ENCODE results near the gene BNC2. TPM values are rescaled to one million over a fixed set of nuclear protein-coding genes. Genes with fewer than 3 reads are reported as not detected.

BNC2 gene
- total RNA-seq, 1 experiment from 2014 or later = not detected

GRCh38 chr9:16450578-16450977, 419.9 kb downstream of the BNC2 start:
- CTCF ChIA-PET = no interaction called here
- no TSS peak for BruUV-seq (replicated peaks)
- no peaks in the 10 kb centered on the region for H3K36me3 Mint-ChIP-seq (ENCODE audit: insufficient read depth, unreplicated experiment)
- TF ChIP-seq CTCF (IDR thresholded peaks at IDR 0.05; ENCODE audit: unreplicated experiment) = no peak
- H3K4me3 Mint-ChIP-seq (ENCODE audit: low read depth, unreplicated experiment) = no peak overlapping the region
- no peaks in the 10 kb centered on the region for H3K4me1 Mint-ChIP-seq (ENCODE audit: low read depth, unreplicated experiment)
- DNase-seq = no peak
- no peaks in the 10 kb centered on the region for H3K9me3 Mint-ChIP-seq (ENCODE audit: low read depth, unreplicated experiment)
- H3K27ac Mint-ChIP-seq (ENCODE audit: unreplicated experiment) = no peak overlapping the region
- H3K27me3 Mint-ChIP-seq (ENCODE audit: unreplicated experiment) = no peaks in the 10 kb centered on the region
- intact Hi-C loops (cut with micrococcal nuclease; ENCODE audit: unreplicated experiment) = no loop called here

DNA sequence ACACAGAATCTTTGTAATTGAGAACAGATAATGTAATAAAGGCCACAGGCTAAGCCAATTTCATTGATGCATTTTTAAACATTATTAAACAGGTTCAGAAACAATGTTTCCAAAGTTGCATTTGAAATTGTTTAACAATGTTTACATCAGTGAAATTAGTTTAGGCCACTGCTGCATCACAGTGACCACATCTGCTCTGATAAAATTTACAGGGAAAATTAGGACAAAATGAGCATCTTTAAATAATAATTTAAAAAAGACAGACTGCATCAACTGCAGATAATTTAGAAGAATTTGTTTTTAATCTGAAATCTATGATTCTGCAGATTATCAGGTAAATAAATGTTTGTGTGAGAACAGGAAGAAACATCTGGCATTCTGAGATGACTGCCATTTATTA, 420.4 kb downstream of the BNC2 start:
- intact Hi-C loops (cut with micrococcal nuclease; ENCODE audit: unreplicated experiment) = no loop called here
- no peaks in the 10 kb centered on the region for H3K27me3 Mint-ChIP-seq (ENCODE audit: unreplicated experiment)
- DNase-seq = no peak
- H3K4me1 Mint-ChIP-seq (ENCODE audit: low read depth, unreplicated experiment) = no peaks in the 10 kb centered on the region
- no peak overlapping the region for H3K4me3 Mint-ChIP-seq (ENCODE audit: low read depth, unreplicated experiment)
- no TSS peak for BruUV-seq (replicated peaks)
- CTCF ChIA-PET = no interaction called here
- H3K27ac Mint-ChIP-seq (ENCODE audit: unreplicated experiment) = no peak overlapping the region
- no peaks in the 10 kb centered on the region for H3K9me3 Mint-ChIP-seq (ENCODE audit: low read depth, unreplicated experiment)
- no peak for TF ChIP-seq CTCF (IDR thresholded peaks at IDR 0.05; ENCODE audit: unreplicated experiment)
- H3K36me3 Mint-ChIP-seq (ENCODE audit: insufficient read depth, unreplicated experiment) = no peaks in the 10 kb centered on the region

DNA sequence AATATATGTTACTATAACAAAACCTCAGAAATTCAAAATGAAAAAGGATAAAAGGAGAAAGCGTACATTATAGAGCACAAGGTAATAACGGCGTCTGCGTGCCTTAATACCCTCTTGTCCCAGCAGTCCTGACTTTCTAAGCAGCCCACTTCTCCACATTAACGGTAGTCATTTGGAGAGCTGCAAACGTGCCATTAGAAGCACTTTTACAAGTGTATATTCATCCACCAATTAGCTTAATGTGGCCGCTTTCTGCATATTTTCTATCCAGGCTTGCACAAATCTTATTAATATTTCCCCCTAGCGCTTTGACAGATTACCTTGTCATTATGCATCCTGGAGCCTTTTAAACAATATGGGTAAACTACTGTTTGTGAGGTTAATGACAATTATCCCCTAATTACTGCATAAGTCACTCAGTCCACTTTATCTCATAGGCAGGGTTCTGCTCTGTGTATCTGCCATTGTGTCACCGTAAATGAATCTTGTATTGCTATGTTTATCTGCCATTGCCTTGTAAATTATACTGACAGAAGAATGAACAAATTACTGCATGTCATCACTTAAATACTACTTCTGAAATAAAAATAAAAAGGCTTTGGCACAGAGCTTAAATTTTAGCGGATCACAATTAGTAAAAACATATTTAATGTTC, 421.3 kb downstream of the BNC2 start:
- no peaks in the 10 kb centered on the region for H3K4me1 Mint-ChIP-seq (ENCODE audit: low read depth, unreplicated experiment)
- H3K27ac Mint-ChIP-seq (ENCODE audit: unreplicated experiment) = no peak overlapping the region
- H3K4me3 Mint-ChIP-seq (ENCODE audit: low read depth, unreplicated experiment) = no peak overlapping the region
- TF ChIP-seq CTCF (IDR thresholded peaks at IDR 0.05; ENCODE audit: unreplicated experiment) = no peak
- H3K9me3 Mint-ChIP-seq (ENCODE audit: low read depth, unreplicated experiment) = no peaks in the 10 kb centered on the region
- H3K27me3 Mint-ChIP-seq (ENCODE audit: unreplicated experiment) = no peaks in the 10 kb centered on the region
- intact Hi-C loops (cut with micrococcal nuclease; ENCODE audit: unreplicated experiment) = loop anchor here (10.0 kb wide), 1 partner anchor 254 kb away; no protein-coding TSS in a partner anchor
- CTCF ChIA-PET = interaction anchor here (0.6 kb wide), 1 partner anchor 426 kb away, joined by 5 read pairs; no protein-coding TSS in a partner anchor
- no peak for DNase-seq
- no TSS peak for BruUV-seq (replicated peaks)
- no peaks in the 10 kb centered on the region for H3K36me3 Mint-ChIP-seq (ENCODE audit: insufficient read depth, unreplicated experiment)

GRCh38 chr9:16447946-16448345, 422.5 kb downstream of the BNC2 start:
- intact Hi-C loops (cut with micrococcal nuclease; ENCODE audit: unreplicated experiment) = loop anchor here (10.0 kb wide), 1 partner anchor 253 kb away; no protein-coding TSS in a partner anchor
- Mint-ChIP-seq H3K27me3 (ENCODE audit: unreplicated experiment) (no peaks in the 10 kb centered on the region), H3K4me3 (ENCODE audit: low read depth, unreplicated experiment) (no peak overlapping the region), H3K9me3 (ENCODE audit: low read depth, unreplicated experiment) (no peaks in the 10 kb centered on the region), H3K36me3 (ENCODE audit: insufficient read depth, unreplicated experiment) (no peaks in the 10 kb centered on the region), H3K4me1 (ENCODE audit: low read depth, unreplicated experiment) (no peaks in the 10 kb centered on the region), H3K27ac (ENCODE audit: unreplicated experiment) (no peak overlapping the region)
- no peak for TF ChIP-seq CTCF (IDR thresholded peaks at IDR 0.05; ENCODE audit: unreplicated experiment)
- DNase-seq = no peak
- no TSS peak for BruUV-seq (replicated peaks)
- CTCF ChIA-PET = no interaction called here

Measured in Calu3 (cell line).